ENCODE measurements around the gene SLC2A11.

Gene SLC2A11, protein sequence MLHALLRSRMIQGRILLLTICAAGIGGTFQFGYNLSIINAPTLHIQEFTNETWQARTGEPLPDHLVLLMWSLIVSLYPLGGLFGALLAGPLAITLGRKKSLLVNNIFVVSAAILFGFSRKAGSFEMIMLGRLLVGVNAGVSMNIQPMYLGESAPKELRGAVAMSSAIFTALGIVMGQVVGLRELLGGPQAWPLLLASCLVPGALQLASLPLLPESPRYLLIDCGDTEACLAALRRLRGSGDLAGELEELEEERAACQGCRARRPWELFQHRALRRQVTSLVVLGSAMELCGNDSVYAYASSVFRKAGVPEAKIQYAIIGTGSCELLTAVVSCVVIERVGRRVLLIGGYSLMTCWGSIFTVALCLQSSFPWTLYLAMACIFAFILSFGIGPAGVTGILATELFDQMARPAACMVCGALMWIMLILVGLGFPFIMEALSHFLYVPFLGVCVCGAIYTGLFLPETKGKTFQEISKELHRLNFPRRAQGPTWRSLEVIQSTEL

GRCh38 chr22:23857606-23858483, at the start of gene SLC2A11:
Gene SLC2A11, plus strand, starts transcription at chr22:23857875. Its CDS starts 125 bp downstream, at chr22:23858000.
- DNase-seq, result peak; percentile 97

GRCh38 chr22:23812378-23812777, 45.3 kb upstream of the SLC2A11 start:
- no peak for DNase-seq

DNA sequence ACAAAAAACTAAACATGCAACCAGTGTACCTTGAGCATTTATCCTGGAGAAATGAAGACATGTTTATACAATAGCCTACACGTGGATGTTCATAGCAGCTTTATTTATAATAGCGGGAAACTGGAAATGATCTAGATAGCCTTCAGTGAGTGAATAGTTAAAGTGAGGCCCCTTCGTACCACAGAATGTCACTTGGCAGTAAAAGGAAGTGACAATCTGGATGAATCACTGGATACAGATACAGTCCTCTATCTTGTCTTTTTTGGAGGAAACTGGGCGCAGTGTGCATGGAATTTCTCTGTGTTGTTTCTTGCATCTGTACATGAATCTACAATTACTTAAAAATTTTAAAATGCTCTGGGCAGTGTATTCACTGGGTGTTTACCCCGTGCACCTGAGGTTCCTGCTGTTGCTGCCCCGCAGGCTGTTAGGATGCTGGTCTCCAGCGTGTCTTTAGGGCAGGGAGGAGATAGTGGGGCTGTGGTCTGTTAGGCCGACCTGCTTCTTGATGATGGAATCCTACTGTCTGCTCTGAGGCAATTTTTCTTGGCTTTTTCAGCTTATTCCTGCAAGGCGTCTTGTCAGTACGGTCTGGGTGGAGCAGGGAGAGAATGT, 42.0 kb upstream of the SLC2A11 start:
- DNase-seq, result no peak

GRCh38 chr22:23816156-23816976, 41.3 kb upstream of the SLC2A11 start:
- DNase-seq, result no peak

DNA sequence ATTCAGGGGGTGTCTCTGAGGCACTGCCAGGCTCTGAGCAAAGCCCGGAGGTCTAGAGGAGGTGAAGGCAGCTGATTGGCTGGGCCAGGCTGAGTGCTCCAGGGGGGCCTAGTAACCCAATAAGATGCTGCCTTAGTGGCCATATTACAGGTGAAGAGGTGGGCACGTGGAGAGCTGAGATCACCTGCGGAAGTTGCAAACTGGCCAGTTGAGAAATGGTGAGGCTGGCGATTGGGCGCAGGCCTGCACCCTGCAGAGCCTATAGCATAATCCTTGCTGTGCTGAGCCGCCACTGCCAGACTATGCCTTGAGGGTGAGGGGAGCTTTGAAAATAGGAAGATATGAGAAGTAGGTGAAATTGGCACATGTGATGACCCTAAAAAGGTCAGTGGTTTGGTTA, 40.5 kb upstream of the SLC2A11 start:
- no peak for DNase-seq

DNA sequence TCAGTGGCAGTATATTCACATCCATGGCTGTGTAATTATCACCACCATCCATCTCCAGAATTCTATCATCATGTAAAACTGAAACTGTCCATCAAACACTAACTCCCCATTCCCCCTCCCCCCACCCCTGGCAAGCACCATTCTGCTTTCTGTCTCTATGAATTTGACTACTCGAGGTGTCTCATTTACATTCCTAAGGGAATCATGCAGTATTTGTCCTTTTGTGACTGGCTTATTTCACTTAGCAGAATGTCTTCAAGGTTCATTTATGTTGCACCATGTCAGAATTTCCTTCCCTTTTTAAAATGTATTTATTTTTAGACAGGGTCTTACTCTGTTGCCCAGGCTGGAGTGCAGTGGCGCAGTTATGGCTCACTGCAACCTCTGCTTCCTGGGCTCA, 39.1 kb upstream of the SLC2A11 start:
- DNase-seq, result no peak

GRCh38 chr22:23820748-23821211, 36.9 kb upstream of the SLC2A11 start:
- no peak for DNase-seq

- no peak for DNase-seq
Measured at GRCh38 chr22:23822101-23822671, 35.5 kb upstream of the SLC2A11 start.

DNA sequence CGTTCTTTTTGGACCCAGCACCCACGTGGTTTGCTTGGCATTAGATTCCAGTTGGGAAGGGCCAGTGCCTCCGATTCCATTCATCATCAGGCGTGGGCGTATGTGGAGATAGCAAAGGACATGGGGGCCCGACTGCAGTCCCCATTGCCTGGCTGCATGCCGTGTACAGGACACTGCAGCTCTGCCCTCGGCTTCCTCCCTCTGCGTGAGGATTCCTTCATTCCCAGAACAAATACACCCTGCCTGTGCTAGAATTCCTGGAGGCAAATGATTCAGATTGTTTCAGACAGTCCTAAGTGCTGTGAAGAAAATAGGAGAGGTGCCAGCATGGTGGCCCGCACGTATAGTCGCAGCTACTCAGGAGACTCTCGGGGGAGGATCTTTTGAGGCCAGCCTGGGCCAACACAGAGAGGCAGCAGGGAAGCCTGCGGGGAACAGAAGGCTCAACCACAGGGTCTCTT, 34.3 kb upstream of the SLC2A11 start:
- DNase-seq, result no peak

DNA sequence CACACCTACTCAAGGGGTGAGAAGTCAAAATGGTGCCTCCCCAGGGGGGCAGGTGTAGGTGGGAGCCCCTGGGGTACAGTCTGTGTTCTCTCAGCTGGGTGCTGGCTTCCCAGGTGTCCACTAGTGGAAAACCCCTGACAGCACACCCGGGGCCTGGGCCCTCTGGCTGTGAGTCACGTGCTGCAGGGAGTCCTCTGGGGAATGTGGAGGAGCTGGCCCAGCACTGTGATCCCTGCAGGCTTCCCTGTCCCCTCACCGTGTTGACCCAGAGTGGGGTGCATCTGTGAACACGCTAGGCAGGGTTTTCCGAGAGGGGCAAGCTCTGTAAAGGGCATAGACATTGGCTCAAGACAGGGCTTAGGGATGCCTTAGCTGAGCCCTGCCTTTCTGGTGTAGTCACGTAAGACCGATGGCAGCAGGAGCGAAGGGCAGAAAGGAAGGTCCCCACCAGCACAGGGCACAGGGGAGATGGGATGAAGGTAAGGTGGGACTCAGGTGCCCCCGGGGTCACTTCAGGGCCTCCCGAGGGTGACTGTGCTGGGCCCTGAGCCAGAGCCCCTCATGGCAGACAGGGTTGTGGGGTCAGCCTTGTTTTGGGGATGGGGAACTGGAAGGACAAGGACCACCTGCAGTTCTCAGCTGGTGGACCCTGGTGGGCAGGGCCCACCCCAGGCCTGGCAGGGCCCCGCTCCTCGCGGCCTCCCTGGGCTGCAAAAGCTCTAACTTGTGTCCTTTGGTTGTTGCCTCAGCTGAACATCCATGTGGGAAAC, 33.0 kb upstream of the SLC2A11 start:
- no peak for DNase-seq

- DNase-seq, result no peak
Measured at GRCh38 chr22:23825246-23825905, 32.3 kb upstream of the SLC2A11 start.

DNA sequence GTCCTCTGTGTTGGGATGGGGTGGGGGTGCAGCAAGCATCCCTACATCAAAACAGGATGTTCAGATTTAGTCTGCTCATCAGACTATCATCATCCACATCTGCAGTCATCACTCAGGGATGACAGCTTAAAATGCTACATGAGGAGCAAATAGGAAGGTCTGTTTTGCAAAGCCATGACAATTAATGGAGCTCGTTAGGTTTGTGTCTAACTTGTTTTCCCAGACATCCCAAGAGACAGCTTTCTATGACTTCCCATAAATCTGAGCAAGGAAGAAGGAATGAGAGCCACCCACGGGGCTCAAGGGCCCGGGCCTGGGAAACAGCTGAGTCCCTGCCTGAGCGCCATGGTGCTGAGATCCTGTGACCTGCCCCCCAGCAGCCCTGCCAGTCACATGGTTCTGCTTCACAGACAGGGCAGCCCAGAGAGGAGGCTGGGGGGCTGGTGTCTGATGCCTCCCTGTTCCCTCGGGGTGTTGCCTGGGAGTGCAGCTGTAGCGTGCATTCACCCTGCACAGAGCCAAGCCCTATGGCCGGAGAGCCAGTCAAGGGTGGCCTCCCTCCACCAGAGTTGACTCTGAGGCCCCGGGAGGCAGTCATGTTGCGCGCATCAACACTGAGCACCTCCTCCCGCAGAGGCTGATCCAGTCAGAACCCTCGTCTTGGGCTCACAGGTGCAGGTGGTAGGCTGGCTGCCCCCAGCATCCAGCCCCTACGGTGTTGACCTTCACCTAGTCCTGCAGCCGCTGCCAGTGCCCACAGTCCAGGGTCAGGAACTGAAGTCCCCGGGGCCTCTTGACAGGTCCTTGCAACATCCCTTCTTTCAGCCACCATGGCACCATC, 30.9 kb upstream of the SLC2A11 start:
- no peak for DNase-seq

GRCh38 chr22:23827351-23827995, 30.2 kb upstream of the SLC2A11 start:
- no peak for DNase-seq

DNA sequence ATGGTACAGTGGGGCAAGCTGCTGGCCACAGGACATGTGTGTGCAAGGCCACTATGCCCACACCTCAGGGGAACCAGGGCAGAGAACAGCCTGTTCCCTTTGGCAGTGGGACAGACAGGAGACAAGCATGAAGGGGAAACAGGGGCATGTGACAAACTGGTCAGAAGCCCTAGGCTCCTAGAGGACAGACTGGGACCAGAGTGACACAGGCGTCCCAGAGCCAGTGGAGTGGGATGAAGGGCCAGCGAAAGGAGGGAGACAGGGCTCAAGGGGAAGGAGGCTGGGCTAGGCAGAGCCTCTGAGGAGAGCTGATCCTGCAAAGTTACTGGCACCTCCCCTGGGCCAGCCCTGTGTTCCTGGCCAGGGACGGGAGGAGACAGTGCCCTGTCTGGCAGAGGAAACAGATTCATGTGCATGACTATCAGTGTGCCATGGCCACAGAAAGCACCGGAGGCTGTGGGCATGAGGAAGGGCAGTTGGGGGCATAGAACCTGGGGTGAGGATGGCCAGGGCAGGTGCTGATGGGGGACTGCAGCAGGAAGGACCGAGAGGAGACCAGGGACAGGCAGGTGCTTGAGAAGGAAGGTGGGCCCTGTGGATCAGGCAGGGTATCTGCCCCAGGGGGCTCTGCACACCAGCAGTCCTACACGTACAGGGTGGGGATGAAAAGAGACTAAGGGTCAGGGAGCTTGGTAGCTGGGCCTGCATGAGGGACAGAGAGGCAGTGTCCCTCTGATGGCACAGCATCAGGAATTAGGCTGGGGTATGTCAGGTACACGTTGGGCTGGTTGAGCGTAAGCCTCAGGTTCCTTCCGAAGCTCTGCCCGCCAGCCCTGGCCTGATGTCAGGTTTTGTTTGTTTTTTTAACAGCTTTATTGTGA, 28.6 kb upstream of the SLC2A11 start:
- DNase-seq, result no peak

DNA sequence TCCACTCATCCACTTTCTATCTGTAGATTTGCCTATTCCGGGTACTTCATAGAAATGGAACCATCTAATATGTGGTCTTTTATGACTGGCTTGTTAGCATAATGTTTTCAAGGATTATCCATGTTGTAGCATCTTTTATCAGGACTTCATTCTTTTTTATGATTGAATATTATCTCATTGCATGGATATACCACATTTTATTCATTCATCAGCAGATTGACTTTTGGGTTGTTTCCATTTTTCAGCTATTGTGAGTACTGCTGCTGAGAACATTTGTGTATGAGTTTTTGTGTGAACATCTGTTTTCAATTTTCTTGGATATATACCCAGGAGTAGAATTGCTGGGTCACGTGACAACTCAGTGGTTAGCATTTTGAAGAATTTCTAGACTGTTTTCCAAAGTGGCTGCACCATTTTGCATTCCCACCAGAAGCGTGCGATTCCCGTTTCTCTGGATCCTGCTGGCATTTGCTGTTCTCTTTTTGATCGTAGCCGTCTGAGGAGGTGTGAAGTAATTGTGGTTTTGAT, 27.8 kb upstream of the SLC2A11 start:
- no peak for DNase-seq

GRCh38 chr22:23831261-23831660, 26.4 kb upstream of the SLC2A11 start:
- no peak for DNase-seq

DNA sequence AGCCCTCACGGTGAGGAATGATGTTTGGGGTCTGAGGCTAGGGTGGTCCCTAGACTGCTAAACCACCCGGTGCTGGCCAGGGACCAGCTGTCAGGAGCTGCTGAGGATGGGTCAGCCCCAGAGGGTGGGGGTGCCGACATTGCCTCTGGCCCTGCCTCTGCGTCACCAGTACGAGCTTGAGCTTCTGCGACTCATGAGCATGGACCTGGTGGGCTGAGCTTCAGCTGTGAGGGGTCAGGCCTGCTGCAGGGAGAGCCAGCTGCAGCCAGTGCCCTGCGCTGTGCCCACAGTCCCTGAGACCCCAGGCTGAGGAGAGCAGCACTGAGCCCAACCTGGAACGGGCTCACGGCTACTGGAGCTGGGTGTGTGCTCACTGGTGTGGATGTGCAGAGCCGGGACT, 25.9 kb upstream of the SLC2A11 start:
- DNase-seq, result no peak
